Neural cell (in vitro differentiated cells): ENCODE measurements around the gene TMEM252. TPM values are rescaled to one million over a fixed set of nuclear protein-coding genes. Genes with fewer than 3 reads are reported as not detected.

ENCODE experiments used
- H2AFZ ChIP-seq: fragments of 200-600, 300-800 bp; sonication (generic), shearing (Covaris generic); 2 replicates; pipeline ENCODE4 v1.6.0; 2014; ENCODE audit warnings: low read depth, mild to moderate bottlenecking, antibody characterized with exemption, low read length, moderate library complexity
- H3F3A ChIP-seq: fragments of 200-600 bp; shearing (Covaris generic); 2 replicates; pipeline ENCODE4 v1.6.1; 2016; ENCODE audit warnings: mild to moderate bottlenecking, moderate library complexity, mixed read lengths, antibody characterized with exemption, low read length; ENCODE audit not compliant: insufficient read depth, poor library complexity, severe bottlenecking
- H3K27ac ChIP-seq: fragments of 200-600, 300-800 bp; sonication (generic), shearing (Covaris generic); 2 replicates; pipeline ENCODE4 v1.5.1; 2014; ENCODE audit warnings: mild to moderate bottlenecking, low read length, moderate library complexity
- H3K27me3 ChIP-seq: fragments of 300-800, 200-600 bp; sonication (generic), shearing (Covaris generic); 2 replicates; pipeline ENCODE4 v1.6.0; 2014; ENCODE audit warnings: mild to moderate bottlenecking, low read depth, low read length, moderate library complexity; ENCODE audit not compliant: insufficient read depth
- H3K36me3 ChIP-seq: fragments of 300-800, 200-600 bp; sonication (generic), shearing (Covaris generic); 2 replicates; pipeline ENCODE4 v1.5.1; 2014; ENCODE audit warnings: mild to moderate bottlenecking, antibody characterized with exemption, low read length, moderate library complexity; ENCODE audit not compliant: insufficient read depth
- H3K4me2 ChIP-seq: fragments of 300-800, 200-600 bp; sonication (generic), shearing (Covaris generic); 2 replicates; pipeline ENCODE4 v1.6.0; 2014; ENCODE audit warnings: mild to moderate bottlenecking, low read length
- H3K4me3 ChIP-seq: fragments of 300-800, 200-600 bp; sonication (generic), shearing (Covaris generic); 2 replicates; pipeline ENCODE4 v1.5.1; 2014; ENCODE audit warnings: mild to moderate bottlenecking, low read length, moderate library complexity
- H3K79me2 ChIP-seq: fragments of 200-600 bp; shearing (Covaris generic); replicated peaks from 2 replicates; pipeline ENCODE4 v1.6.0; 2014; ENCODE audit warnings: mild to moderate bottlenecking, low read length, moderate library complexity; ENCODE audit not compliant: insufficient read depth
- H3K9ac ChIP-seq: fragments of 300-800, 200-600 bp; sonication (generic), shearing (Covaris generic); 2 replicates; pipeline ENCODE4 v1.6.1; 2016; ENCODE audit warnings: mild to moderate bottlenecking, low read length, mixed read lengths
- H3K9me2 ChIP-seq: fragments of 200-600 bp; shearing (Covaris generic); 2 replicates; pipeline ENCODE4 v1.6.1; 2016; ENCODE audit warnings: mild to moderate bottlenecking, low read length, mixed read lengths; ENCODE audit not compliant: insufficient read depth
- H3K9me3 ChIP-seq: fragments of 200-600, 300-800 bp; sonication (generic), shearing (Covaris generic); 2 replicates; pipeline ENCODE4 v1.6.1; 2016; ENCODE audit warnings: mild to moderate bottlenecking, mixed run types, low read length, moderate library complexity, mixed read lengths
- H4K20me1 ChIP-seq: fragments of 200-600 bp; shearing (Covaris generic); 2 replicates; pipeline ENCODE4 v1.6.1; 2016; ENCODE audit warnings: mild to moderate bottlenecking, mixed run types; ENCODE audit not compliant: insufficient read depth
- EP300 ChIP-seq: fragments of 450-650 bp; conservative IDR thresholded peaks from 2 replicates; pipeline ENCODE4 v1.6.1; 2014; ENCODE audit warnings: antibody characterized with exemption, mild to moderate bottlenecking, moderate library complexity; ENCODE audit not compliant: poor library complexity, severe bottlenecking
- EZH2 ChIP-seq: fragments of 200-600, 300-800 bp; shearing (Covaris generic), sonication (generic); IDR thresholded peaks from 2 replicates; pipeline ENCODE4 v1.6.1; 2014; ENCODE audit warnings: antibody characterized with exemption, low read length, borderline replicate concordance, mild to moderate bottlenecking; ENCODE audit not compliant: insufficient read depth, poor library complexity, severe bottlenecking
- MXI1 ChIP-seq: fragments of 450-650 bp; conservative IDR thresholded peaks from 2 replicates; pipeline ENCODE4 v1.6.1; 2014; ENCODE audit warnings: antibody characterized with exemption, mild to moderate bottlenecking; ENCODE audit not compliant: poor library complexity, severe bottlenecking
- POLR2AphosphoS5 ChIP-seq: IDR thresholded peaks from 2 replicates; pipeline ENCODE4 v1.6.1; 2012
- RAD21 ChIP-seq: fragments of 450-650 bp; conservative IDR thresholded peaks from 2 replicates; pipeline ENCODE4 v1.6.1; 2014; ENCODE audit warnings: antibody characterized with exemption, mild to moderate bottlenecking, moderate library complexity
- REST ChIP-seq: IDR thresholded peaks from 2 replicates; pipeline ENCODE4 v1.6.1; 2012; ENCODE audit warnings: borderline replicate concordance
- SMC3 ChIP-seq: fragments of 450-650 bp; conservative IDR thresholded peaks from 2 replicates; pipeline ENCODE4 v1.6.1; 2014; ENCODE audit warnings: antibody characterized with exemption, mild to moderate bottlenecking, moderate library complexity; ENCODE audit not compliant: poor library complexity
- TAF1 ChIP-seq: IDR thresholded peaks from 2 replicates; pipeline ENCODE4 v1.6.1; 2012; ENCODE audit warnings: low read depth
- polyA plus RNA-seq: library from polyadenylated mRNA; depleted of rRNA; stranded (reverse); fragments of >200 nt; gene quantifications from 2 replicates; pipeline ENCODE4 v1.2.3, GENCODE V29; 2014
- TF ChIP-seq, protein P1 (sequence below): fragments of 450-650 bp; IDR thresholded peaks from 2 replicates; pipeline ENCODE4 v1.5.1; 2014; ENCODE audit warnings: antibody characterized with exemption, mild to moderate bottlenecking, moderate library complexity; ENCODE audit not compliant: poor library complexity, severe bottlenecking

TMEM252 gene
- polyA plus RNA-seq, 1 donor from 2014 or later: not detected

DNA sequence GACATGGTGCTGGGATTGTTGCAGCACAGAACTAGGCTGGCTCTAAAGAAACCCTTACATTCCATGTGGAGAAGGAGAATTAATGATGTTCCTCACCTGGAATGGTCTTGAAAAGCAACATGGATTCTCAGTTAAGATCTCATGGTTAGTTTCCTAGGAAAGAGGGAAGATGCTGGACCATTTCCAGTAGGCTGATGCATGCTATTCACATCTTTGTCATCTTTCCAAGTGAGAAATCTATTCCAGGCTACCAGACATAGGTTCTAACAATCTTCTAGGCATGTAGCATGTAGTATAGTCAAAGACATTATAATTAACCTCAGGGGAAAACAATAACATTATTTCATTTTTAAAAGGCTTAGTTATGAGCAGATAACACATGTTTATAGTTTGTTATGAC, 44.3 kb downstream of the TMEM252 start:
- no peaks in the 10 kb centered on the region for H3K27me3 ChIP-seq
- no peaks in the 10 kb centered on the region for H3F3A ChIP-seq
- H3K36me3 ChIP-seq: no peaks in the 10 kb centered on the region
- H3K9ac ChIP-seq: no peak overlapping the region
- no peaks in the 10 kb centered on the region for H4K20me1 ChIP-seq
- no peak overlapping the region for H3K27ac ChIP-seq
- no peaks in the 10 kb centered on the region for H3K9me2 ChIP-seq
- no peak overlapping the region for H3K4me3 ChIP-seq
- no peaks in the 10 kb centered on the region for H3K79me2 ChIP-seq
- H2AFZ ChIP-seq: no peak overlapping the region
- H3K9me3 ChIP-seq: no peaks in the 10 kb centered on the region
- no peak overlapping the region for H3K4me2 ChIP-seq
- TF ChIP-seq TAF1 (no peak), EZH2 (no peak), EP300 (no peak), SMC3 (no peak), POLR2AphosphoS5 (no peak), REST (no peak), RAD21 (no peak), MXI1 (no peak)
- TF ChIP-seq, protein P1, sequence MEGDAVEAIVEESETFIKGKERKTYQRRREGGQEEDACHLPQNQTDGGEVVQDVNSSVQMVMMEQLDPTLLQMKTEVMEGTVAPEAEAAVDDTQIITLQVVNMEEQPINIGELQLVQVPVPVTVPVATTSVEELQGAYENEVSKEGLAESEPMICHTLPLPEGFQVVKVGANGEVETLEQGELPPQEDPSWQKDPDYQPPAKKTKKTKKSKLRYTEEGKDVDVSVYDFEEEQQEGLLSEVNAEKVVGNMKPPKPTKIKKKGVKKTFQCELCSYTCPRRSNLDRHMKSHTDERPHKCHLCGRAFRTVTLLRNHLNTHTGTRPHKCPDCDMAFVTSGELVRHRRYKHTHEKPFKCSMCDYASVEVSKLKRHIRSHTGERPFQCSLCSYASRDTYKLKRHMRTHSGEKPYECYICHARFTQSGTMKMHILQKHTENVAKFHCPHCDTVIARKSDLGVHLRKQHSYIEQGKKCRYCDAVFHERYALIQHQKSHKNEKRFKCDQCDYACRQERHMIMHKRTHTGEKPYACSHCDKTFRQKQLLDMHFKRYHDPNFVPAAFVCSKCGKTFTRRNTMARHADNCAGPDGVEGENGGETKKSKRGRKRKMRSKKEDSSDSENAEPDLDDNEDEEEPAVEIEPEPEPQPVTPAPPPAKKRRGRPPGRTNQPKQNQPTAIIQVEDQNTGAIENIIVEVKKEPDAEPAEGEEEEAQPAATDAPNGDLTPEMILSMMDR: no peak

- no peaks in the 10 kb centered on the region for H3K9me3 ChIP-seq
- no peaks in the 10 kb centered on the region for H3F3A ChIP-seq
- H3K36me3 ChIP-seq: no peaks in the 10 kb centered on the region
- H3K4me2 ChIP-seq: no peak overlapping the region
- H3K9ac ChIP-seq: no peak overlapping the region
- TF ChIP-seq EZH2 (no peak), TAF1 (no peak), SMC3 (no peak), EP300 (no peak), RAD21 (no peak), POLR2AphosphoS5 (no peak), REST (no peak), MXI1 (no peak)
- TF ChIP-seq, protein P1: no peak
- H3K4me3 ChIP-seq: no peak overlapping the region
- no peak overlapping the region for H2AFZ ChIP-seq
- H3K9me2 ChIP-seq: no peaks in the 10 kb centered on the region
- H3K27me3 ChIP-seq: no peaks in the 10 kb centered on the region
- no peaks in the 10 kb centered on the region for H3K79me2 ChIP-seq
- H4K20me1 ChIP-seq: no peaks in the 10 kb centered on the region
- H3K27ac ChIP-seq: no peak overlapping the region
These were observed 45.4 kb downstream of the TMEM252 start for GRCh38 chr9:68495247-68495646.
